Measurements from ENCODE around the gene DAAM2. TPM values are rescaled to one million over a fixed set of nuclear protein-coding genes. Genes with fewer than 3 reads are reported as not detected.

The DAAM2 gene
- total and polyA plus RNA-seq, 9 of the 15 experiments (the other 6 are each of a cell fraction or from before 2014, with no cell fraction given): 0.01 to 0.07 TPM; not detected in 7

DNA sequence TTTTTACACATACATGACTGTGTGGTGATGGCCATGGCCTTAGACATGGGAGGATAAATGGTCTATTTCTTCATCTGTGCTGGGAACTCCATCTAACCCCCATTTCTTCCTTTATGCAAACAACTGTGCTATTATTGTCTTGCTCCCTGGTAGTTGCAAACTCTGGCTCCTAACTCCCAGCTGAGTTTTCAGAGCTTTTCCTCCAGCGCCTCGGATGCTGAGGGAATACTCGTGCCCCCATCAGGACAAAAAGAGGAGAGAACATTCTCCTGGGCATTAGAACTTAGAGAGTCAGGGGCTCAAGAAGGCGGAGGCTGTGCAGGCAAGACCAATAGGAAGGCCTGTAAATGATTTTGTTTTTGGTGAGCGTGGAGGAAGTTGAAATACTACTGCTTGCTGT lies 2.1 kb downstream of the DAAM2 start:
- Histone ChIP-seq H3K4me3 (no peak overlapping the region), H3K27ac (ENCODE audit: extremely low read depth, low read depth, low read length) (no peak overlapping the region), H3K4me1 (replicated peaks in 1 of 2; ENCODE audit: control insufficient read depth in 2 of 2, insufficient read depth in 2 of 2, low read length in 2 of 2) (peaks cover 0 to 6% of the 10 kb centered on the region in 2 experiments; a peak in 1 of 5 replicates), H3K9me1 (ENCODE audit: control insufficient read depth, insufficient read depth, low read length) (no peaks in the 10 kb centered on the region), H3K79me2 (ENCODE audit: control insufficient read depth, insufficient read depth, low read length) (no peaks in the 10 kb centered on the region), H4K20me1 (replicated peaks; ENCODE audit: control insufficient read depth, insufficient read depth, low read length) (peaks cover 4% of the 10 kb centered on the region; the same call in 1 of the 2 replicates), H3K9me3 (replicated peaks; ENCODE audit: control insufficient read depth, insufficient read depth, low read depth, low read length) (no peaks in the 10 kb centered on the region), H3K27me3 (ENCODE audit: control insufficient read depth in 2 of 2, insufficient read depth in 2 of 2, low read length in 2 of 2) (peaks cover 33 to 39% of the 10 kb centered on the region in 2 experiments), H3K4me2 (ENCODE audit: insufficient read depth, low read length) (no peak overlapping the region), H2AFZ (ENCODE audit: low read depth, low read length) (no peak overlapping the region), H3K9ac (ENCODE audit: insufficient read depth in 1 of 2, low read depth in 2 of 2, low read length in 2 of 2) (no peak overlapping the region), H3K36me3 (ENCODE audit: control insufficient read depth, insufficient read depth, low read length) (no peaks in the 10 kb centered on the region)
- DNase-seq (ENCODE audit: extremely low read depth in 1 of 4, low spot score in 3 of 4) (no peak), ATAC-seq (no peak), FAIRE-seq (no peak)
- in situ Hi-C loops (cut with MboI): no loop called here
- WGBS (ENCODE audit: insufficient coverage, low coverage, missing lambda C conversion rate): 0% methylated on average over 5 of the region's 5 CpGs
- ChIA-PET CTCF (ENCODE audit: low intra/inter-chr PET ratio) (no interaction called here), POLR2A (interaction anchor here (0.6 kb wide), 1 partner anchor 123 kb away, joined by 3 read pairs; no protein-coding TSS in a partner anchor)
- BruUV-seq (replicated peaks): no TSS peak
- intact Hi-C loops (cut with micrococcal nuclease): no loop called here
- TF ChIP-seq, protein P1, sequence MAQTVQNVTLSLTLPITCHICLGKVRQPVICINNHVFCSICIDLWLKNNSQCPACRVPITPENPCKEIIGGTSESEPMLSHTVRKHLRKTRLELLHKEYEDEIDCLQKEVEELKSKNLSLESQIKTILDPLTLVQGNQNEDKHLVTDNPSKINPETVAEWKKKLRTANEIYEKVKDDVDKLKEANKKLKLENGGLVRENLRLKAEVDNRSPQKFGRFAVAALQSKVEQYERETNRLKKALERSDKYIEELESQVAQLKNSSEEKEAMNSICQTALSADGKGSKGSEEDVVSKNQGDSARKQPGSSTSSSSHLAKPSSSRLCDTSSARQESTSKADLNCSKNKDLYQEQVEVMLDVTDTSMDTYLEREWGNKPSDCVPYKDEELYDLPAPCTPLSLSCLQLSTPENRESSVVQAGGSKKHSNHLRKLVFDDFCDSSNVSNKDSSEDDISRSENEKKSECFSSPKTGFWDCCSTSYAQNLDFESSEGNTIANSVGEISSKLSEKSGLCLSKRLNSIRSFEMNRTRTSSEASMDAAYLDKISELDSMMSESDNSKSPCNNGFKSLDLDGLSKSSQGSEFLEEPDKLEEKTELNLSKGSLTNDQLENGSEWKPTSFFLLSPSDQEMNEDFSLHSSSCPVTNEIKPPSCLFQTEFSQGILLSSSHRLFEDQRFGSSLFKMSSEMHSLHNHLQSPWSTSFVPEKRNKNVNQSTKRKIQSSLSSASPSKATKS (CRISPR knock-in tag; IDR thresholded peaks at IDR 0.05): no peak
- TF ChIP-seq GATAD2B (IDR thresholded peaks at IDR 0.05; ENCODE audit: borderline replicate concordance): no peak
- no peak for TF ChIP-seq HCFC1 (IDR thresholded peaks at IDR 0.05; ENCODE audit: low read depth, low read length)
- TF ChIP-seq HNRNPUL1 (IDR thresholded peaks at IDR 0.05; ENCODE audit: low read length): no peak
- TF ChIP-seq HMG20A (CRISPR knock-in tag; conservative IDR thresholded peaks at IDR 0.05): no peak
- TF ChIP-seq, protein P2, sequence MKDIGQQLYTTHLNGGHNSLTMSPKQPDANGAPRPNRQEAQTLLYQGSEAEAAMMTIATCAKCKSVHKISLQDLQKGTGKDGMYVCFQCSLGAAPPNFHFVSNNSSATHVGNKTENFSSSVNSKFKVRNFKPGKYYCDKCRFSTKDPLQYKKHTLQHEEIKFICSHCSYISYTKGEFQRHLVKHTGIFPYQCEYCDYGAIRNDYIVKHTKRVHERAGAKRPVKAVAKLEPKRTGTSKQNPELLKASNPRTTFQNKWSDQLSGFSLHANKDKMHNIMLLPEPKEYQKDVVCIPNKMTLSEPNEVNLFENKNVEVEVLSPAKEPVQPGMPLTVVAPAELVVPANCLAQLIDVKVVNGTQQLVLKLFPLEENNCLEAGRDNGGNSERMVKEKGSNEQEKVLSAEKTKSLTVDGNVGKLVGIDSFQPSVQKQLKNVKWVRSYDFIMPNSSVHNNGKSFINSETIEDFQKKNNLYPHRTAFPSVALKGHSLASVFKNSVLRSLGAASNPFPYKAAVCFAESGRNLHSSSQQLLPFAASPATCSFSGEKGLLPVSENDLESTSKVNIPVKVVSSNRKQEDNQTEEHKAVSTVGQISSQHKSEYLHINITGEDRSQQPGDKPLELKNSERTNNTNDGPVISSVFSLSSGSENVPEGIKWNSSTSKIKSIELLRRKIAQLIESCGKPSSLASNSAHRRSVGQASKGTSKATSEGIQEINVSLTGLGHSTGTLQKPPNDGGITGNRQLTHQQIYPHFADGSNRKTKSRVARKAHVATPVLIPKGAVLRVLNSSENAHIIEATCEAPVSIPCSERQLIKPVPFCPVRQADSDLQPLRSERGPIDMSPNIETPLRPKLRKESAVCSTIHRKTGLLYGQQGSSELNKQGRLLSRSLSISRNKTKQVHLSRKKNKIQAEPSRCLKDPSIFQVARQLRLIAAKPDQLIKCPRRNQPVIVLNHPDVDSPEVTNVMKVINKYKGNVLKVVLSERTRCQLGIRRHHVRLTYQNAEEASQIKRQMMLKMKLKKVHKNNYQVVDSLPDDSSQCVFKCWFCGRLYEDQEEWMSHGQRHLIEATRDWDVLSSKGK (CRISPR knock-in tag; IDR thresholded peaks at IDR 0.05): no peak
- TF ChIP-seq, protein P3, sequence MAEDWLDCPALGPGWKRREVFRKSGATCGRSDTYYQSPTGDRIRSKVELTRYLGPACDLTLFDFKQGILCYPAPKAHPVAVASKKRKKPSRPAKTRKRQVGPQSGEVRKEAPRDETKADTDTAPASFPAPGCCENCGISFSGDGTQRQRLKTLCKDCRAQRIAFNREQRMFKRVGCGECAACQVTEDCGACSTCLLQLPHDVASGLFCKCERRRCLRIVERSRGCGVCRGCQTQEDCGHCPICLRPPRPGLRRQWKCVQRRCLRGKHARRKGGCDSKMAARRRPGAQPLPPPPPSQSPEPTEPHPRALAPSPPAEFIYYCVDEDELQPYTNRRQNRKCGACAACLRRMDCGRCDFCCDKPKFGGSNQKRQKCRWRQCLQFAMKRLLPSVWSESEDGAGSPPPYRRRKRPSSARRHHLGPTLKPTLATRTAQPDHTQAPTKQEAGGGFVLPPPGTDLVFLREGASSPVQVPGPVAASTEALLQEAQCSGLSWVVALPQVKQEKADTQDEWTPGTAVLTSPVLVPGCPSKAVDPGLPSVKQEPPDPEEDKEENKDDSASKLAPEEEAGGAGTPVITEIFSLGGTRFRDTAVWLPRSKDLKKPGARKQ (CRISPR knock-in tag; IDR thresholded peaks at IDR 0.05): no peak
- TF ChIP-seq, protein P4, sequence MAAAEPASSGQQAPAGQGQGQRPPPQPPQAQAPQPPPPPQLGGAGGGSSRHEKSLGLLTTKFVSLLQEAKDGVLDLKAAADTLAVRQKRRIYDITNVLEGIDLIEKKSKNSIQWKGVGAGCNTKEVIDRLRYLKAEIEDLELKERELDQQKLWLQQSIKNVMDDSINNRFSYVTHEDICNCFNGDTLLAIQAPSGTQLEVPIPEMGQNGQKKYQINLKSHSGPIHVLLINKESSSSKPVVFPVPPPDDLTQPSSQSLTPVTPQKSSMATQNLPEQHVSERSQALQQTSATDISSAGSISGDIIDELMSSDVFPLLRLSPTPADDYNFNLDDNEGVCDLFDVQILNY (CRISPR knock-in tag; IDR thresholded peaks at IDR 0.05): no peak
- no peak for TF ChIP-seq FUS (optimal IDR thresholded peaks at IDR 0.05; ENCODE audit: low read depth, low read length)
- TF ChIP-seq CHD2 (IDR thresholded peaks at IDR 0.05; ENCODE audit: low read depth, low read length): no peak
- no peak for TF ChIP-seq HDAC8 (tag; IDR thresholded peaks at IDR 0.05)
- TF ChIP-seq, protein P5, sequence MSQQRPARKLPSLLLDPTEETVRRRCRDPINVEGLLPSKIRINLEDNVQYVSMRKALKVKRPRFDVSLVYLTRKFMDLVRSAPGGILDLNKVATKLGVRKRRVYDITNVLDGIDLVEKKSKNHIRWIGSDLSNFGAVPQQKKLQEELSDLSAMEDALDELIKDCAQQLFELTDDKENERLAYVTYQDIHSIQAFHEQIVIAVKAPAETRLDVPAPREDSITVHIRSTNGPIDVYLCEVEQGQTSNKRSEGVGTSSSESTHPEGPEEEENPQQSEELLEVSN (IDR thresholded peaks at IDR 0.05; ENCODE audit: borderline replicate concordance in 1 of 2, extremely low read depth in 1 of 2, insufficient read depth in 1 of 2, insufficient read length in 1 of 2, low read depth in 1 of 2, low read length in 1 of 2, poor library complexity in 1 of 2, severe bottlenecking in 1 of 2): no peak
